ENCODE data around the gene MARCHF6. TPM values are rescaled to one million over a fixed set of nuclear protein-coding genes. Genes with fewer than 3 reads are reported as not detected.

MARCHF6 gene
- total and polyA plus RNA-seq, 9 of the 15 experiments (the other 6 are each of a cell fraction or from before 2014, with no cell fraction given), result 74.1 to 456 (median 116) TPM

- TF ChIP-seq GTF2E2 (tag; IDR thresholded peaks at IDR 0.05), result no peak
- no peak for TF ChIP-seq HNRNPLL (IDR thresholded peaks at IDR 0.05; ENCODE audit: low read depth, low read length, poor library complexity, severe bottlenecking)
- peak; percentile 48 for TF ChIP-seq CBFA2T2 (conservative IDR thresholded peaks at IDR 0.05)
- no peak for TF ChIP-seq ZNF184 (CRISPR knock-in tag; IDR thresholded peaks at IDR 0.05)
- TF ChIP-seq RBM17 (IDR thresholded peaks at IDR 0.05; ENCODE audit: borderline replicate concordance, low read depth, low read length), result no peak
- TF ChIP-seq SLC30A9 (CRISPR knock-in tag; IDR thresholded peaks at IDR 0.05), result no peak
- TF ChIP-seq, protein P1, sequence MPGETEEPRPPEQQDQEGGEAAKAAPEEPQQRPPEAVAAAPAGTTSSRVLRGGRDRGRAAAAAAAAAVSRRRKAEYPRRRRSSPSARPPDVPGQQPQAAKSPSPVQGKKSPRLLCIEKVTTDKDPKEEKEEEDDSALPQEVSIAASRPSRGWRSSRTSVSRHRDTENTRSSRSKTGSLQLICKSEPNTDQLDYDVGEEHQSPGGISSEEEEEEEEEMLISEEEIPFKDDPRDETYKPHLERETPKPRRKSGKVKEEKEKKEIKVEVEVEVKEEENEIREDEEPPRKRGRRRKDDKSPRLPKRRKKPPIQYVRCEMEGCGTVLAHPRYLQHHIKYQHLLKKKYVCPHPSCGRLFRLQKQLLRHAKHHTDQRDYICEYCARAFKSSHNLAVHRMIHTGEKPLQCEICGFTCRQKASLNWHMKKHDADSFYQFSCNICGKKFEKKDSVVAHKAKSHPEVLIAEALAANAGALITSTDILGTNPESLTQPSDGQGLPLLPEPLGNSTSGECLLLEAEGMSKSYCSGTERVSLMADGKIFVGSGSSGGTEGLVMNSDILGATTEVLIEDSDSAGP (CRISPR knock-in tag; IDR thresholded peaks at IDR 0.05), result no peak
- TF ChIP-seq ATF7 (IDR thresholded peaks at IDR 0.05), result peak; percentile 38; the same call in 1 of the 2 replicates
- TF ChIP-seq MAFG (tag; conservative IDR thresholded peaks at IDR 0.05), result no peak
- no peak for TF ChIP-seq NR2F6 (CRISPR knock-in tag; IDR thresholded peaks at IDR 0.05)
- TF ChIP-seq ATF2 (CRISPR knock-in tag; IDR thresholded peaks at IDR 0.05), result no peak
Measured at GRCh38 chr5:10317825-10318682, 35.4 kb upstream of the MARCHF6 start (continued).
